ENCODE data around the gene SPACA6. TPM values are rescaled to one million over a fixed set of nuclear protein-coding genes. Genes with fewer than 3 reads are reported as not detected.

SPACA6 gene
- total and polyA plus RNA-seq, 9 donors, result 6.4 to 93.2 (median 45.2) TPM

- H3K4me3 ChIP-seq, result no peak overlapping the region
- TF ChIP-seq CTCF (IDR thresholded peaks at IDR 0.05) (no peak), POLR2A (IDR thresholded peaks at IDR 0.05) (no peak), EP300 (IDR thresholded peaks at IDR 0.05) (no peak)
- no peaks in the 10 kb centered on the region for H3K9me3 ChIP-seq
- WGBS, 3 donors, result 52 to 80% (median 59%) methylated on average over 4 of the region's 4 CpGs
- H3K27me3 ChIP-seq, result no peaks in the 10 kb centered on the region
- intact Hi-C loops (cut with DNase I), result loop anchor here in 2 of 4 donors (10.0 kb wide), 2 partner anchors 177 to 187 kb away; partner anchors contain the start of gene CEACAM18 (in 1 of the 2)
- DNase-seq, result no peak
- H3K36me3 ChIP-seq, result no peaks in the 10 kb centered on the region
- H3K27ac ChIP-seq, result no peak overlapping the region
- H3K4me1 ChIP-seq (ENCODE audit: insufficient read depth), result peaks cover under 1% of the 10 kb centered on the region
Measured at GRCh38 chr19:51652266-51652665, 40.9 kb upstream of the SPACA6 start.

- 22 to 52% (median 38%) methylated on average over 2 of the region's 2 CpGs for WGBS, 3 donors
- intact Hi-C loops (cut with DNase I), result loop anchor here in 2 of 4 donors (10.0 kb wide), 2 partner anchors 178 to 188 kb away; partner anchors contain the start of gene CEACAM18 (in 1 of the 2)
- H3K27me3 ChIP-seq, result no peaks in the 10 kb centered on the region
Measured at GRCh38 chr19:51653162-51653561, 40.0 kb upstream of the SPACA6 start.

GRCh38 chr19:51654783-51655182, 38.3 kb upstream of the SPACA6 start:
- intact Hi-C loops (cut with DNase I), result loop anchor here in 3 of 4 donors (5.0 to 10.0 kb wide), 5 partner anchors 180 to 317 kb away; partner anchors contain the start of genes CEACAM18 (in 1 of the 3) and VSIG10L (in 1 of the 3)
- TF ChIP-seq POLR2A (IDR thresholded peaks at IDR 0.05), result no peak
- TF ChIP-seq EP300 (IDR thresholded peaks at IDR 0.05), result no peak
- no peak for TF ChIP-seq CTCF (IDR thresholded peaks at IDR 0.05)
- no peak overlapping the region for H3K27ac ChIP-seq
- H3K27me3 ChIP-seq, result no peaks in the 10 kb centered on the region
- H3K4me1 ChIP-seq (ENCODE audit: insufficient read depth), result peaks cover 1% of the 10 kb centered on the region
- 55 to 56% (median 55%) methylated on average over 4 of the region's 4 CpGs for WGBS, 3 donors
- H3K9me3 ChIP-seq, result no peaks in the 10 kb centered on the region
- H3K4me3 ChIP-seq, result no peak overlapping the region
- H3K36me3 ChIP-seq, result no peaks in the 10 kb centered on the region
- no peak for DNase-seq

More at GRCh38 chr19:51653162-51653561, 40.0 kb upstream of the SPACA6 start:
- no peak overlapping the region for H3K4me3 ChIP-seq
- no peak overlapping the region for H3K27ac ChIP-seq
- H3K9me3 ChIP-seq, result no peaks in the 10 kb centered on the region
- no peak for TF ChIP-seq EP300 (IDR thresholded peaks at IDR 0.05)
- TF ChIP-seq CTCF (IDR thresholded peaks at IDR 0.05), result no peak
- no peak for TF ChIP-seq POLR2A (IDR thresholded peaks at IDR 0.05)
- no peaks in the 10 kb centered on the region for H3K36me3 ChIP-seq
- H3K4me1 ChIP-seq (ENCODE audit: insufficient read depth), result peaks cover 1% of the 10 kb centered on the region
- DNase-seq, result no peak

- peak; percentile 71 to 88 (median 80) for DNase-seq
- TF ChIP-seq CTCF (IDR thresholded peaks at IDR 0.05), result peak; percentile 25 to 39 (median 32)
- no peak for TF ChIP-seq POLR2A (IDR thresholded peaks at IDR 0.05)
- no peak for TF ChIP-seq EP300 (IDR thresholded peaks at IDR 0.05)
- no peaks in the 10 kb centered on the region for H3K27me3 ChIP-seq
- H3K27ac ChIP-seq, result no peak overlapping the region
- H3K4me3 ChIP-seq, result no peak overlapping the region
- intact Hi-C loops (cut with DNase I), result no loop called here
- no peaks in the 10 kb centered on the region for H3K9me3 ChIP-seq
- 8 to 10% (median 9%) methylated on average over 10 of the region's 10 CpGs for WGBS, 3 donors
- peaks cover 1% of the 10 kb centered on the region for H3K4me1 ChIP-seq (ENCODE audit: insufficient read depth)
- no peaks in the 10 kb centered on the region for H3K36me3 ChIP-seq
Measured at GRCh38 chr19:51660975-51661600, 32.0 kb upstream of the SPACA6 start.

Data from ovary (tissue), 9 donors.